Measurements from ENCODE around the gene BTG1.
"Not testable (repeated sequence)": the region's sequence is repeated elsewhere in the genome, so short reads cannot be mapped to it uniquely, and the experiment has no call there.

The BTG1 gene

GRCh38 chr12:92094301-92094700, 51.3 kb downstream of the BTG1 start:
- not testable (repeated sequence) for DNase-seq
